Fibroblast of skin of abdomen (primary cell): Measurements from ENCODE around the gene PDZD2.
A peak's percentile ranks its signal among the peaks of the same experiment; 100 is the strongest.
"Not testable (repeated sequence)": the region's sequence is repeated elsewhere in the genome, so short reads cannot be mapped to it uniquely, and the experiment has no call there.

Source experiments
- DNase-seq: peaks from one replicate; pipeline ENCODE4 v3.0.0-alpha.2; 2013

PDZD2 gene

DNA sequence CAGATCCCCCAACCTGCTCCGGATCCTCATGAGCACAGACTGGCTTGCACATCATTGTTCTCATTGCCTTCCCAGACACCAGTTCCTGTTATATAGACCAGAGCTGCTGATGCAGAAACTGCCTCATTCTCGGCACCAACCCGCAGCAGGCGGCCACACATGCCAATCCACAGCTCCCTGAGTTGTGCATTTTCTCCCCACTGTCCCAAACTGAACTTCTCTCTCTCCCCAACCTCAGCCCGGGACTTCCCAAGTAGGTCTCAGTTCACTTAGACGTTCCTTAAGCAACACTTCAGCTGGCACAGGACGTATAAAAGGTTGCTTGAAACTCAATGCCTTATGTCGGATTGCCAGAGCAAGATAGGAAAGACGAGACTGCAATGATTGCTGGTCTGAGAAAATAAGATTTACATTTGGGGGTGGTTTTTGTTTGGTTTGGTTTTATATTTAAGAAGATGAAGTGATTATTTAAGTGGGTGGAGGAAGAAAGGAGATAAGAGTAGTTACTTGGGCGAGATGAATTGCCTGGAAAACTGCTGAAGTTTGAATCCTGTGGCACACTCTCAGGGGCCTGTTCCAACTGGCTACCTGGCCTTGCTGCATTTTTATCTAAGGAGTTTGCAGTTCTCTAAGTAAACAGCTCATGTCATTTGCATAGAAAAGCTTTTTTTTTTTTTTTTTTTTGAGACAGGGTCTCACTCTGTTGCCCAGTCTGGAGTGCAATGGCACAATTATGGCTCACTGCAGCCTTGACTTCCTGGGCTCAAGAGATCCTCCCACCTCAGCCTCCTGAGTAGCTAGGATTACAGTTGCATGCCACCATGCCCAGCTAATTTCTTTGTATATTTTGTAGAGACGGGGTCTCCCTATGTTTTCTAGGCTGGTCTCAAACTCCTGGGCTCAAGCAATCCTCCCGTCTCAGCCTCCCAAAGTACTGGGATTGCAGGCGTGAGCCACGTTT lies 379.8 kb downstream of the PDZD2 start:
- DNase-seq, result no peak

GRCh38 chr5:32020271-32020670 lies 381.3 kb downstream of the PDZD2 start:
- DNase-seq, result no peak

- no peak for DNase-seq
These were observed 382.0 kb downstream of the PDZD2 start for GRCh38 chr5:32020946-32021345.

DNA sequence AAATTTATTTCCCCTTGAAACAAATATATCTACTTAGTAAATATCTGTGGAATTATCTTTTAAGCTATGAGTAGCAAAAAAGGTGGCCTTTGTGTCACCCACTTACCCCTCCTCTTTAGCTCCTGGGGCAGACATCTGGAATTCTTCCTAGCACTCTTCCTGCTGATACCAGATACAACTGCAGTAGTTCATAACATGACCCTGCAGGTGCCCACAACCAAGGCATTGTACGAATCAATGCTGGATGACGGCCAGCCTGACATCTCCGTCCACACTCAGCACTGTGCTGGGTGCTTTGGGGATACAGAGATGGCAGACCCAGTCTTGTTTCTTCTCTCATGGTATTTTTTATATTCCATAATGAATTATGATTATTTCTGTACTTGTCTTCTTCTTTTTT lies 382.8 kb downstream of the PDZD2 start:
- DNase-seq, result no peak

DNA sequence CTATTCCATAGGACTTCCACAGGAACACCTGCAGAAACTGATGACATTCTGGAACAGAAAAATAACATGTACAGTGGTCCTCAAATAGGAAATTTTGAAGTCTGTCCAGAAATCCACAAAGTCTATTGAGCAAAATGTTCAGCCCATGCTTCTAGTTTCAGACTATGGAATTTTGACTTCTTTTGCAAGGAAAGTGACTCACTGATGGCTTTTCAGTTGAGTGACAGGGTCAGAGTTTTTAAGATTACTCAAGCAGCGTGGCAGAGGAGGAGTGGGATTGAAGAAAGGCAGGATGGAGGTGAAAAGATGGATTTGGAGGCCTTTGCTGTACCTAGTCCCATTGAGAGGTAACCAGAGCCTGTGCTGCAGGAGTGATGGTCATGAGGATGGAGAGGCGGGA lies 383.7 kb downstream of the PDZD2 start:
- DNase-seq, result no peak

- DNase-seq, result no peak
These were observed 384.9 kb downstream of the PDZD2 start for GRCh38 chr5:32023816-32024215.

DNA sequence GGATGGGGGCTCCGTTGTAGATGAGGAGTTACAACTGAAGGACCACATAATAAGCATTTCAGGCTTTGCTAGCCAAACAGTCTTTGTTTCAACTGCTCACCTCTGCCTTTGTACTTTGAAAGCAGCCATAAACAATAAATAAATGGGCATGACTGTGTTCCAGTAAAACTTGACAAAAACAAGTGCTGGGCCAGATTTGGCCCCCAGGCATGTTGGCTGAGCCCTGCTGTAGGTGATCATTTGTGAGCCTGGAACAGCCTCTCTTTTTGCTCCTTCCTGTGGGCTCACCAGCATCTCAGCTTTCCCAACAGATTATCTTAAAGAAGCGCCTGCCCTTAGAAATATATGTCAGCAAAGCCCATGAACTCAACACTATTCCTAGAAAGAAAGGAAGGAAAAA lies 385.8 kb downstream of the PDZD2 start:
- DNase-seq, result no peak

DNA sequence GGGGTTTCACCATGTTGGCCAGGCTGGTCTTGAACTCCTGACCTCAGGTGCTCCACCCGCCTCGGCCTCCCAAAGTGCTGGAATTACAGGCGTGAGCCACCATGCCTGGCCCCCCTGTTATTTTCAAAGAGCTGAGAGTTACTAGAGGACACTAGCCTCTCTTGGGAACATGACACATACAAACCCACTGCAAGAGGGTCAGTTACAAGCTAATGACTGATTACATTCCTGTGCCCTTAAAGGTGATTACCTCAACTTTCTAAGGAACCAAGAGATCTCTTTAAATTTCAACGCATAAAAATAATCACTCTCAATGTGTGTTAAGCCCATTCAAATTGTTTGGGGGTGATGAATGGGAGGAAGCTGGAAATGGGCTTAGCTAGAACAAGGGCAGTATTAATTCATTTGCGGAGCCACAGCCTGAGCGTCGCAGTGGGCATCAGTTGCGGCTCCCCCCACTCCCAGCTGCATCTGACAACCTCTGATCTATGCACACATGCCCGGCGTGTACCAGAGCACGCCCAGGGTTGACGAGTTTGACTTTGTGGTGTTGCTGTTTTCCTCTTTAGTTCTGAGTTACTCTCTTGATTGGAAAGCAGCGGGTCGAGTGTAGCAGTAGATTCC lies 388.3 kb downstream of the PDZD2 start:
- DNase-seq, result peak; percentile 15

DNA sequence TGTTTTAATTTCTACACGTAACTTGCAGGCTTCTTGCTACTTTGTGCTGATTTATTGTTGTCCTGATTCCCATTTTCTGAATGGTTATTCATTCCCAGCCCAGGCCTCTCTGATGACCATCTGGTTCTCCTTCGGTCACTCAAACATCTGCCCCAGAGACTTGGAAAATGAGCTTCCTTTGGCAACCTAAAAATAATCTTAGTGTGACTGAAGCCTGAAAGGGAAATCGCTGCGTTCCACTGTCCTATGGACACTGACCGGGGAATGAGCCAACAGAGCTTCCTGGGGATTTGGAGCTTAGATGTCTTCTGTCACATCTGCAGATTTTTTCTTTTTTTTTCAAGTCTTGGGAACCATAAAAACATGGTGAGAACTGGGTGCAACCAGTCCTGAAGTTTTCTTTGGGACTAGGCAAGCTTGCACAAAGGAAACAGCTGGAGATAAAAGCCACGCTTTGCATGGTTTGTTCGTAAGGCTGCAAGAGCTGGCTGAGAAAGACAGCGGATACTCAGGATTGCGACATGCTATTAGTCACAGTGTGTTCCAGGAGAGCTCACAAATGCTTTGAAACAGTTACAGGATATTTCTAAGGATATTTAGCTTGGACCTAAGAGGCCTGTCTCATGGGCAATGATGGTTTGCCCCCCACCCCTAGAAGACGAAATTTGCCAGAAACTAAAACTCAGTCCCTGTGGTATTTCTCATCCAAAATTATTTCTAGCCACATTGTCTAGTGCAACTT lies 389.0 kb downstream of the PDZD2 start:
- peak; percentile 97 for DNase-seq

- DNase-seq, result peak; percentile 57
These were observed 390.3 kb downstream of the PDZD2 start for GRCh38 chr5:32029261-32029660.

- DNase-seq, result no peak
These were observed 390.9 kb downstream of the PDZD2 start for GRCh38 chr5:32029781-32030180.

DNA sequence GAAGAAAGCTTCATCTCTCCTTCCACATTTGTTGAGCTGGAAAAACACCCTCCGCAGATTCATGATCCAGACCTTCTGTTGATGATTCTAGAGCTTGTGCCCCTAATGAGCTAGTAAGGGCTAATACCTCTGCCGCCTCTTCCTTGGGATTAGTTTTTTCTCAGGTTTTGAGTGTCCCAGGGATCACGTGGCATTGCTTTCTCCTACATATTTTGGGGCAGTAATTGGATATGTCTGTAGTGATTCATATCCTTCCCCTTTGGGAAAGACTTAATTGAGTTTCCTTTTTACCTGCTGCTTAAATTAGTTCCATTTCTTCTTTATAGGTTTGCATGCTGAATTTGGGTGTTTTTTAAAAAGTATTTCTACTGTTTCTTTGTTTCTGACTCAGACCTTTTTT lies 391.3 kb downstream of the PDZD2 start:
- no peak for DNase-seq

DNA sequence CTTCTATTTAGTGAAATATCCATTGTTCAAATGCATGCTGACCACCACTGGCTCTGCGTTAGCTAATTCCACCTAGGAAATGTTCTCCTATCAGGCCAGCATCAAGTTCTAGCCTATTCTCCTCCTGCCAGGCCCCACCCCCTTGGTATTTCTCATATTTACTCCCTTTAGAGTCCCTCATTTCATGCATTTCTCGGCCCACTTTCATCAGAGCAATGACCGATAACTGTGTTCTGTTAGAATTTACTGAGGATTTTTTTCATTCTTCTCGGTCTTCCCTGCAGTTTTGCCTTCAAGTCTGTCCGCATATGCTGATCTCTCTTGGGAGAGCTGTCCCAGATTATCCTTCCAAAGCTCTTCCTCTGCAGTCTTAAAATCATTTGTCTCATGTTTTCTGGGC lies 391.8 kb downstream of the PDZD2 start:
- no peak for DNase-seq

GRCh38 chr5:32031089-32031488 lies 392.2 kb downstream of the PDZD2 start:
- DNase-seq, result peak; percentile 40

DNA sequence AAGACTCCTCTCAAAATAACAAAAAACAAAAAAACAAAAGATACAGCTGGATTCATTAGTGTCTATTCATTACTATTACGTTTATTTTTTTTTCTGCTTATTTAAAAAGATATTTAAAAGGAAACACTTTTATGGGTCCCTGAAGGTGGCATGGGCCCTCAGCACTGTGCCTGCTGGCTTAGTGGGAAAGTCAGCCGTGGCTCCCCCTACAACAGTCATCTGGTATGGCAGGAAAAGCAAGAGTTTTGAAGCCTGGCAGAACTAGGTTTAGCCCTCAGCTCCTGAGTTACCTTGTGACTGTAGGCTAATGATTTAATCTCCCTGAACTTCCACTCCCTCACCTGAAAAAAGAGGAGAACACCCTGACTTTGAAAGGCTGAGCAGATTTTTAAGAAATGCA lies 399.6 kb downstream of the PDZD2 start:
- DNase-seq, result no peak

DNA sequence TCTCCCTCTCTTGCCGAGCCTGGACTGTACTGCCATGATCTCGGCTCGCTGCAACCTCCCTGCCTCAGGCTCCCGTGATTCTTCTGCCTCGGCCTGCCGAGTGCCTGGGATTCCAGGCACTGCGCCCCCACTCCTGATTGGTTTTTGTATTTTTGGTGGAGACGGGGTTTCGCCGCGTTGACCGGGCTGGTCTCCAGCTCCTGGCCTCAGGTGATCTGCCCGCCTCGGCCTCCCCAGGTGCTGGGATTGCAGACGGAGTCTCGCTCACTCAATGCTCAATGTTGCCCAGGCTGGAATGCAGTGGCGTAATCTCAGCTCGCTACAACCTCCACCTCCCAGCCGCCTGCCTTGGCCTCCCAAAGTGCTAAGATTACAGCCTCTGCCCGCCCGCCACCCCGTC lies 400.2 kb downstream of the PDZD2 start:
- not testable (repeated sequence) for DNase-seq

DNA sequence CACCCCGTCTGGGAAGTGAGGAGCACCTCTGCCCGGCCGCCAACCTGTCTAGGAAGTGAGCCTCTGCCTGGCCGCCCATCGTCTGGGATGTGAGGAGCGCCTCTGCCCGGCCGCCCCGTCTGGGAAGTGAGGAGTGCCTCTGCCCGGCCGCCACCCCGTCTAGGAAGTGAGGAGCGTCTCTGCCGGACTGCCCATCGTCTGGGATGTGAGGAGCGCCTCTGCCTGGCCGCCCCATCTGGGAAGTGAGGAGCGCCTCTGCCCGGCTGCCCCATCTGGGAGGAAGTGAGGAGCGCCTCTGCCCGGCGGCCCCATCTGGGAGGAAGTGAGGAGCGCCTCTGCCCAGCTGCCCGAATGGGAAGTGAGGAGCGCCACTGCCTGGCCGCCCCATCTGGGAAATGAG lies 400.7 kb downstream of the PDZD2 start:
- not testable (repeated sequence) for DNase-seq

GRCh38 chr5:32040181-32040695 lies 401.3 kb downstream of the PDZD2 start:
- DNase-seq, result not testable (repeated sequence)

DNA sequence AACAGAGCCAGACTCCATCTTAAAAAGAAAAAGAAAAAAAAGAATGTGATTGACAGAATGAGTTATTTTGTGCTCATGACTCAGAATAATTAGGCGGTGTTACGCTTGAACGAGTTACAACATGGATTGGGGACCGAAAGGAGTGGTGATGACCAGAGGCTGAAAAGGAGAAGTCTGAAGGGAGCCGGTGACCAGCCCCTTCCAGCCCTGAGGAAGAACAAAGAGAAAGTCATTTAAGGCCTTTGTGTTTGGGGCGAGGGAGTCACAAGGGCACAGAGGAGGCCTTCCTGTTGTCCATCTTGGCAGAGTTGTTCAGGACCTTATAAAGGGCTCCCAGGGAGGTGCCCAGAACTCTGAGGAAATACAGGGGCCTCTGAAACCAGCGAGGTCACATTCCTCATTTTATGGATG lies 403.6 kb downstream of the PDZD2 start:
- no peak for DNase-seq

- no peak for DNase-seq
These were observed 404.2 kb downstream of the PDZD2 start for GRCh38 chr5:32043105-32043504.

DNA sequence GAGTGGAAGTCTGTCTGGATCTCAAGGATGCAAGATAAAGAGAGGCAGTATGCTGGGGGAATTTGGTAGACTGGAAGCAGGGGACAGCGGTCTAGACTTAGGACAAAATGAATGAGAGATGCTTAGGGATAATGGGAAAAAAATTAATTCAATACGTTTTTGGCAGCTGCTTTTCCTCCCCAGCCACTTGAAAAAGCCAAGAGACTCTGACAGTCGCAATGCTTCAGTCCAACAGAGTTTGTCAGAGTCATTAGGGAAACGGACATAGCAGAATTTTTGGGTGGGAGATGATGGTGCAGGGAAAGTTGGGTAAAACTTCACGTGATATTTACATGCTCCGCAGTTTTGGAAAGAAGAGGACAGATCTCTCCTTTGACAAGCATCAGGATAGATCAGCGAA lies 405.5 kb downstream of the PDZD2 start:
- DNase-seq, result no peak

- DNase-seq, result peak; percentile 89
These were observed 406.0 kb downstream of the PDZD2 start for GRCh38 chr5:32044939-32045338.

DNA sequence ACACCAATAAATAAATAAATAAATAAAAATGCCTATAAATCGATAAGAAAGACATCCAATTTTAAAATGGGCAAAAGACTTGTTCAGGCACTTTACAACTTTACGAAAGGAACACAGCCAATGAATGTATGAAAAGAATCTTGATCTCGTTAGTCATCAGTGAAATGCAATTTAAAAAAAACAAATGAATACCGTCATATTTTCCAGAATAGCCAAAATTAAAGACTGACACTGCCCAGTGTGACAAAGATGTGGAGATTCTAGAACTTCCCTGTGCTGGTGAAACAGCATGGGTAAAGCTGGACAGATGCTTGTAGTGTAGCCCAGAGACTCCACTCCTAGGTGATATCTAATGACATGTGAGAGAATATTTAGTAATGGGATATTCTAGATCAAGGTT lies 408.1 kb downstream of the PDZD2 start:
- no peak for DNase-seq
